Nephron (organoid): ENCODE results near the gene VWA8.

Experiments
- H3K27ac Mint-ChIP-seq, 3 experiments: 2 replicates each; pipeline ENCODE4 v1.8.0; 2020; ENCODE audit warnings: mixed read lengths in 3 of 3, mild to moderate bottlenecking in 2 of 3, moderate library complexity in 1 of 3
- H3K27me3 Mint-ChIP-seq: 2 replicates; pipeline ENCODE4 v1.8.0; 2021; ENCODE audit warnings: low read depth, mild to moderate bottlenecking, moderate library complexity, mixed read lengths
- H3K36me3 Mint-ChIP-seq: 2 replicates; pipeline ENCODE4 v1.8.0; 2020; ENCODE audit warnings: low read depth, mixed read lengths
- H3K4me1 Mint-ChIP-seq: 2 replicates; pipeline ENCODE4 v1.8.0; 2020; ENCODE audit warnings: mixed read lengths
- H3K4me3 Mint-ChIP-seq, 3 experiments: 2 replicates each; pipeline ENCODE4 v1.8.0; 2020; ENCODE audit warnings: mild to moderate bottlenecking in 3 of 3, mixed read lengths in 3 of 3, moderate library complexity in 2 of 3
- H3K9me3 Mint-ChIP-seq: 2 replicates; pipeline ENCODE4 v1.8.0; 2020; ENCODE audit warnings: mixed read lengths
- CTCF ChIP-seq, 3 experiments: fragments of 200-600 bp; sonication (generic); IDR thresholded peaks; one replicate each; pipeline ENCODE4 v1.5.0; 2021; ENCODE audit warnings: antibody characterized with exemption in 3 of 3; ENCODE audit not compliant: unreplicated experiment in 3 of 3

The VWA8 gene

GRCh38 chr13:41941174-41941573, 19.7 kb downstream of the VWA8 start:
- H3K9me3 Mint-ChIP-seq, result peaks cover 14% of the 10 kb centered on the region
- no peak overlapping the region for H3K4me3 Mint-ChIP-seq

GRCh38 chr13:41939398-41939797, 21.5 kb downstream of the VWA8 start:
- Mint-ChIP-seq H3K27ac (peak overlapping the region in 1 of 3 experiments; percentile 70), H3K4me3 (no peak overlapping the region), H3K36me3 (peaks cover 20% of the 10 kb centered on the region), H3K4me1 (peaks cover 24% of the 10 kb centered on the region), H3K9me3 (peaks cover 2% of the 10 kb centered on the region), H3K27me3 (no peaks in the 10 kb centered on the region)
- no peak for TF ChIP-seq CTCF (IDR thresholded peaks at IDR 0.05; ENCODE audit: unreplicated experiment in 3 of 3)

More at GRCh38 chr13:41941174-41941573, 19.7 kb downstream of the VWA8 start:
- H3K36me3 Mint-ChIP-seq, result peaks cover 28% of the 10 kb centered on the region
- H3K27ac Mint-ChIP-seq, result peak overlapping the region; percentile 40 to 89 (median 49)
- H3K4me1 Mint-ChIP-seq, result peaks cover 24% of the 10 kb centered on the region
- H3K27me3 Mint-ChIP-seq, result no peaks in the 10 kb centered on the region
- no peak for TF ChIP-seq CTCF (IDR thresholded peaks at IDR 0.05; ENCODE audit: unreplicated experiment in 3 of 3)

- H3K4me3 Mint-ChIP-seq, result no peak overlapping the region
- H3K36me3 Mint-ChIP-seq, result peaks cover 24% of the 10 kb centered on the region
- H3K27ac Mint-ChIP-seq, result peak overlapping the region in 2 of 3 experiments; percentile 9 to 70
- peaks cover 24% of the 10 kb centered on the region for H3K4me1 Mint-ChIP-seq
- H3K27me3 Mint-ChIP-seq, result no peaks in the 10 kb centered on the region
- peaks cover 6% of the 10 kb centered on the region for H3K9me3 Mint-ChIP-seq
- no peak for TF ChIP-seq CTCF (IDR thresholded peaks at IDR 0.05; ENCODE audit: unreplicated experiment in 3 of 3)
These were observed 22.0 kb downstream of the VWA8 start for GRCh38 chr13:41938918-41939317.

GRCh38 chr13:41937388-41937787, 23.5 kb downstream of the VWA8 start:
- H3K4me3 Mint-ChIP-seq, result no peak overlapping the region
- no peaks in the 10 kb centered on the region for H3K27me3 Mint-ChIP-seq

GRCh38 chr13:41935501-41935900, 25.4 kb downstream of the VWA8 start:
- Mint-ChIP-seq H3K4me1 (peaks cover 12% of the 10 kb centered on the region), H3K36me3 (peaks cover 34% of the 10 kb centered on the region), H3K27me3 (no peaks in the 10 kb centered on the region), H3K9me3 (peaks cover 12% of the 10 kb centered on the region), H3K4me3 (no peak overlapping the region), H3K27ac (no peak overlapping the region)
- no peak for TF ChIP-seq CTCF (IDR thresholded peaks at IDR 0.05; ENCODE audit: unreplicated experiment in 3 of 3)

More at GRCh38 chr13:41937388-41937787, 23.5 kb downstream of the VWA8 start:
- peaks cover 28% of the 10 kb centered on the region for H3K36me3 Mint-ChIP-seq
- H3K27ac Mint-ChIP-seq, result no peak overlapping the region
- peaks cover 20% of the 10 kb centered on the region for H3K4me1 Mint-ChIP-seq
- H3K9me3 Mint-ChIP-seq, result peaks cover 12% of the 10 kb centered on the region
- no peak for TF ChIP-seq CTCF (IDR thresholded peaks at IDR 0.05; ENCODE audit: unreplicated experiment in 3 of 3)

GRCh38 chr13:41934994-41935393, 25.9 kb downstream of the VWA8 start:
- Mint-ChIP-seq H3K4me3 (no peak overlapping the region), H3K27me3 (no peaks in the 10 kb centered on the region), H3K36me3 (peaks cover 38% of the 10 kb centered on the region), H3K4me1 (peaks cover 10% of the 10 kb centered on the region), H3K27ac (no peak overlapping the region), H3K9me3 (peaks cover 12% of the 10 kb centered on the region)
- no peak for TF ChIP-seq CTCF (IDR thresholded peaks at IDR 0.05; ENCODE audit: unreplicated experiment in 3 of 3)
